Astrocyte of the cerebellum (primary cell): ENCODE results near the gene DNMT1.

ENCODE experiments used
- DNase-seq: peaks from one replicate; pipeline ENCODE4 v3.0.0-alpha.2; 2011; ENCODE audit warnings: low read depth
- H3K4me3 ChIP-seq: 2 replicates; pipeline ENCODE4 v1.5.1; 2011; ENCODE audit warnings: mild to moderate bottlenecking, low read depth, low read length, moderate library complexity
- CTCF ChIP-seq: IDR thresholded peaks from 2 replicates; pipeline ENCODE4 v1.5.1; 2012; ENCODE audit warnings: low read length, low read depth, moderate library complexity, mild to moderate bottlenecking; ENCODE audit errors: missing control alignments
- in situ Hi-C: cut with HindIII; loops from 2 replicates; pipeline ENCODE4 v1.10.0; 2017; ENCODE audit warnings: low sequenced_read_pairs

Gene DNMT1

GRCh38 chr19:10116866-10117616 is 77.7 kb downstream of the DNMT1 start:
- H3K4me3 ChIP-seq, result no peak overlapping the region
- DNase-seq, result no peak
- no peak for TF ChIP-seq CTCF
- in situ Hi-C loops, result no loop called here

- DNase-seq, result no peak
- TF ChIP-seq CTCF, result no peak
- no peak overlapping the region for H3K4me3 ChIP-seq
- in situ Hi-C loops, result no loop called here
These were observed 78.5 kb downstream of the DNMT1 start for GRCh38 chr19:10116085-10116865.

- in situ Hi-C loops, result no loop called here
- no peak overlapping the region for H3K4me3 ChIP-seq
- no peak for DNase-seq
- no peak for TF ChIP-seq CTCF
These were observed 79.2 kb downstream of the DNMT1 start for GRCh38 chr19:10115392-10116084.

DNA sequence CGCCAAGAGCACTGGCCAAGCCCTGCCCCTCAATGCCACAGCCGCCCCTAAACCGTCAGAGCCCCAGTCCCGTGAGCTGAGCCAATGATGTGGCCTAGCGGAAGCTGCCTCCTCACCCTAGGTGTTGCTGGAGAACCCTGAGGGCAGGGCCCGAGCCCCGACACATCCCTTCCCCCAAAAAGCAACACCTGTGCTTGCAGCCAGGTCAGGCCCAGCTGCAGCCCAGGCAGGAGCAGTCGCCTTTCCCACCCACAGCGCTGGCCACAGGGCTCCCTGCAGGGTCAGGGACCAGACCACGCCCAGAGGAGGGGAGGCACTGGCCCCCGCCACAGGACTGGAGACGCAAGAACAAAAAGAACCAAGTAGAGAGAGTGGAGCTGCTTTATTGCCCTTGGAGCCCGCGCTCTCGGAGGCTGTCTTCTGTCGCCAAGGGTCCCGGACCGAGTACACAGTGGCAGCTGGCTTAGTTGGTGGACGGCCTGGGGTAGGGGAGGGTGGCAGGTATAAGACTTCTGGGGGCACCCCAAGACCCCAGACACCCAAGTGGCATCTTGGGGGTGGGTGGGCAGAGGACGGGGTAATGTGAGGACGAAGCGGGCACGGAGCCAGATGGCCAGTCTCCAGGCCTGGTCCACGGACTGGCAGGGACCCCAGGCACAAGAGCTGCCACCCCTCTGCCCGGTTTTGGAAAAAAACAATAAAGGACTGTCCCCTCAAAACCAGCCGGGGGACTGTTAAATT is 79.9 kb downstream of the DNMT1 start:
- TF ChIP-seq CTCF, result no peak
- H3K4me3 ChIP-seq, result no peak overlapping the region
- DNase-seq, result no peak
- in situ Hi-C loops, result no loop called here

GRCh38 chr19:10113964-10114650 is 80.6 kb downstream of the DNMT1 start:
- in situ Hi-C loops, result no loop called here
- DNase-seq, result no peak
- TF ChIP-seq CTCF, result no peak
- no peak overlapping the region for H3K4me3 ChIP-seq
